Right atrium auricular region (tissue), 2 donors: ENCODE data around the gene ACTR3C. TPM values are rescaled to one million over a fixed set of nuclear protein-coding genes. Genes with fewer than 3 reads are reported as not detected.

Experiments
- DNase-seq: peaks from one replicate; pipeline ENCODE4 v3.0.0-alpha.2; 2019; ENCODE audit warnings: low spot score
- H3K27ac ChIP-seq, 2 donors: fragments of 200-600 bp; sonication (generic); 1 replicate in 1 of 2; 2 replicates in 1 of 2; pipeline ENCODE4 v1.5.1; 2016 to 2019
- H3K27me3 ChIP-seq, 2 donors: fragments of 200-600 bp; sonication (generic); one replicate each; pipeline versions ENCODE4 v1.5.1 to v1.6.0; 2017 to 2019
- H3K36me3 ChIP-seq: fragments of 200-600 bp; sonication (generic); one replicate; pipeline ENCODE4 v1.5.1; 2016
- H3K4me1 ChIP-seq, 2 donors: fragments of 200-600 bp; sonication (generic); one replicate each; pipeline versions ENCODE4 v1.5.1 to v1.6.0; 2017 to 2019
- H3K4me3 ChIP-seq, 2 donors: fragments of 200-600 bp; sonication (generic); 1 replicate in 1 of 2; 2 replicates in 1 of 2; pipeline ENCODE4 v1.5.1; 2017 to 2019; ENCODE audit warnings: mild to moderate bottlenecking in 1 of 2, moderate library complexity in 1 of 2
- H3K9me3 ChIP-seq, 2 donors: fragments of 200-600 bp; sonication (generic); one replicate each; pipeline ENCODE4 v1.5.1; 2019
- total RNA-seq, 2 donors: library from RNA; depleted of rRNA; stranded (reverse); fragments of >200 nt; gene quantifications; one replicate each; pipeline ENCODE4 v1.1.0, GENCODE V29; 2016
- TF ChIP-seq, protein P1 (sequence below), 2 donors: fragments of 200-600 bp; sonication (generic); IDR thresholded peaks; one replicate each; pipeline ENCODE4 v1.5.1; 2019; ENCODE audit warnings: antibody characterized with exemption in 2 of 2

The ACTR3C gene
- total RNA-seq, 2 donors from 2014 or later, result 3.2 to 4.1 TPM

DNA sequence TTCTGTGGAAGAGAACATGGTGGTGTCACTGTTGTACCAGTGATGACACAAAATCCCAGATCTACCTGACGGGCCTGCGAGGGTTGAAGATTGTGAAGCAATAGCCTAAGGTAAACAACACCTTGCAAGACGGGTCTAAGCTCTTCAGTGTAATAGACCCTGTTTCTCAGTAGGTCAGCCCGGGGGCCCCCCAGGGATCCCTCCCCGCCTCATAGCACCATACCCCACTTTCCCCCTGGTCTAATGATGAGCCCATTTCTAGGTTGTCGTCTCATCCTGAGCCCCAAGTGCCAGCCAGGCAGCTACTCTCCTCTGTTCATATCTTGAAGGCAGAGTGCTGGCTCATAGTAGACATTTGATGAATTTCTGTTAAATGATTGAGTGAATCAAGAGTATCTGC, 2.6 kb upstream of the ACTR3C start:
- Histone ChIP-seq H3K9me3 (no peaks in the 10 kb centered on the region), H3K4me3 (no peak overlapping the region), H3K27ac (no peak overlapping the region), H3K27me3 (no peaks in the 10 kb centered on the region), H3K4me1 (peaks cover 0 to 25% of the 10 kb centered on the region in 2 donors), H3K36me3 (no peaks in the 10 kb centered on the region)
- no peak for DNase-seq
- TF ChIP-seq, protein P1, sequence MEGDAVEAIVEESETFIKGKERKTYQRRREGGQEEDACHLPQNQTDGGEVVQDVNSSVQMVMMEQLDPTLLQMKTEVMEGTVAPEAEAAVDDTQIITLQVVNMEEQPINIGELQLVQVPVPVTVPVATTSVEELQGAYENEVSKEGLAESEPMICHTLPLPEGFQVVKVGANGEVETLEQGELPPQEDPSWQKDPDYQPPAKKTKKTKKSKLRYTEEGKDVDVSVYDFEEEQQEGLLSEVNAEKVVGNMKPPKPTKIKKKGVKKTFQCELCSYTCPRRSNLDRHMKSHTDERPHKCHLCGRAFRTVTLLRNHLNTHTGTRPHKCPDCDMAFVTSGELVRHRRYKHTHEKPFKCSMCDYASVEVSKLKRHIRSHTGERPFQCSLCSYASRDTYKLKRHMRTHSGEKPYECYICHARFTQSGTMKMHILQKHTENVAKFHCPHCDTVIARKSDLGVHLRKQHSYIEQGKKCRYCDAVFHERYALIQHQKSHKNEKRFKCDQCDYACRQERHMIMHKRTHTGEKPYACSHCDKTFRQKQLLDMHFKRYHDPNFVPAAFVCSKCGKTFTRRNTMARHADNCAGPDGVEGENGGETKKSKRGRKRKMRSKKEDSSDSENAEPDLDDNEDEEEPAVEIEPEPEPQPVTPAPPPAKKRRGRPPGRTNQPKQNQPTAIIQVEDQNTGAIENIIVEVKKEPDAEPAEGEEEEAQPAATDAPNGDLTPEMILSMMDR (IDR thresholded peaks at IDR 0.05), result no peak

DNA sequence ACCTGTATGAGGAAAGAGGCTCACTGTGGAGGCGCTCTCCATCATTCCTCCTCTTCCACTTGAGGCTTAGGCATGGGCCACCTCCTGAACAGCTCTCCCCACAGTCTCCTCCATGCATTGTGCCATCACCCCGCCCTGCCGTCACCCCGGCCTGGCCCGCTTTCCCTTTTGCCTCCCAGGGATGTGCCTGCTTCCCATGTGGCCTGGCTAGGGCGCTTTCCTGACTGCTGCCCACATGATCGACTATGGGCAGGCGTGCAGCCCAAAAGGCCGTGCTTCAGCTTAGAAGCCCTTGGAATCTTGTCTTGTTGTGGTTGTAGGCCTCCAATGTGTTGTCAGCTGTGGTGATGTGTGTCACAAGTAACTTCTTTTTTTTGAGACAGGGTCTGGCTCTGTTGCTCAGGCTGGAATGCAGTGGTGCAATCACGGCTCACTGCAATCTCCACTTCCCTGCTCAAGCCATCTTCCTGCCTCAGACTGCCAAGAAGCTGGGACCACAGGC, 1.8 kb upstream of the ACTR3C start:
- no peaks in the 10 kb centered on the region for H3K36me3 ChIP-seq
- H3K4me1 ChIP-seq, result peaks cover 0 to 25% of the 10 kb centered on the region in 2 donors
- no peak for DNase-seq
- TF ChIP-seq, protein P1 (IDR thresholded peaks at IDR 0.05), result no peak
- H3K27me3 ChIP-seq, result no peaks in the 10 kb centered on the region
- H3K27ac ChIP-seq, result no peak overlapping the region
- no peaks in the 10 kb centered on the region for H3K9me3 ChIP-seq
- H3K4me3 ChIP-seq, result no peak overlapping the region

DNA sequence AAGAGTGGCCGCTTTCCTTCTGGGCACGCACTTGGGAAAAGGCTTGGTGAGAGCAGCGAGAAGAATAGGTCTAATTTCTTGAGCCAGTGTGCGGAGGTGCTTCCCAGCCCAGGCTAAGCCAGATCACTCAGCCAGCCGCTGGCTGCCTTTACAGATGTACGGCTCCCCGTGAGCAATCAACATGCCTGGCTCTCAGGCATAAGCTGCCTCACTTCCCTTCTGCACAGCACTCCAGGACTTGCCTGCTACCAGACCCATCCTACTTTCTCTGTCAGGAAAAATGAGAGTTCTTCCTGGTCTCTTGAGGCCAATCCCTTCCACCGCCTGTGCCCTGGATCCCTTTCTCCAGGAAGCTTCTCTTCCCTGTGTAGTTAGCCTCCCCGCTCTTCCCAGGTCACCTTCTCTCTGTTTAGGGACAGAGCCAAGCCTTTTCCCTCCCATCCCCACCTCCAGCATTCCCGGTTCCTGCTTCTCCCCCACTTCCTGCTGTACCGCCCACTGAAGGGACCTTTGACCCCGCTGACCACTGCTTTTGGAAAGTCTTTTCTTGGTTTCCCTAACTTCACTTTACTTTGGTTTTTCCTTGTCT, 1.1 kb upstream of the ACTR3C start:
- H3K27ac ChIP-seq, result no peak overlapping the region
- H3K36me3 ChIP-seq, result no peaks in the 10 kb centered on the region
- H3K4me1 ChIP-seq, result peaks cover 0 to 25% of the 10 kb centered on the region in 2 donors
- H3K4me3 ChIP-seq, result no peak overlapping the region
- no peak for DNase-seq
- TF ChIP-seq, protein P1 (IDR thresholded peaks at IDR 0.05), result no peak
- no peaks in the 10 kb centered on the region for H3K9me3 ChIP-seq
- H3K27me3 ChIP-seq, result no peaks in the 10 kb centered on the region

DNA sequence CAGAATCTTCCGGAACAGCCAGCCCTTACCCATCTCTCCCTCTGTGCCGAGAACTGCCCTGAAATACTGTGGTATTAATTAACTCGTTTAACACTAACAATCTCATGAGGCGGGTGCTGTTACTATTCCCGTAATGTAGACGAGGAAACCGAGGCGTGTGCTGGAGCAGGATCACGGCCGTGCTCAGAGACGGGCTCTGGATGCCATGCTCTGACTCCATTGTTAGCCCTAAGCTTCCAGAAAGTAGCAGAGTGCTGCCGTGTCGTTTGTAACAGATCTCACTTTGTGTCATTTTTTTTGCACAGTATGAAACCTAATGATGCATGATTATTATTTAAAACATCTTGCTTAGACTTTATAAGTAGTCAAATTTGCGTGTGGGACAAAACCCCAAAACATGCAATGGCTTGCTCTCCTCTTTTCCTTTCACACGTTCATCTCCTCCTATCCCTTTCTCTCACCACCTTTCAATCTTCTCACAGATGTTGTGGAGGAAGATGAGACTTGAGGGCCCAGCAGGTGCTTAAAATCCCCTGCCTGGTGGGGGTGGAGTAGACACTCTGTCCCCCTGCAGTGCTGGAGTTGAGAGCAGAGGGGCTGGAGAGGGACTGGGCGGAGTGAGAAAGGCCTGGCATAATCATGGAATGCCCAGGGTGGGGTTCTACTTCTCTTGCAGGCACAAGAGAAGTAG, 482 bp upstream of the ACTR3C start:
- H3K4me1 ChIP-seq, result peaks cover 0 to 25% of the 10 kb centered on the region in 2 donors
- no peaks in the 10 kb centered on the region for H3K27me3 ChIP-seq
- peak overlapping the region; percentile 70 for H3K27ac ChIP-seq
- peak overlapping the region; percentile 60 to 68 for H3K4me3 ChIP-seq
- H3K9me3 ChIP-seq, result no peaks in the 10 kb centered on the region
- H3K36me3 ChIP-seq, result no peaks in the 10 kb centered on the region
- TF ChIP-seq, protein P1 (IDR thresholded peaks at IDR 0.05), result no peak
- no peak for DNase-seq

DNA sequence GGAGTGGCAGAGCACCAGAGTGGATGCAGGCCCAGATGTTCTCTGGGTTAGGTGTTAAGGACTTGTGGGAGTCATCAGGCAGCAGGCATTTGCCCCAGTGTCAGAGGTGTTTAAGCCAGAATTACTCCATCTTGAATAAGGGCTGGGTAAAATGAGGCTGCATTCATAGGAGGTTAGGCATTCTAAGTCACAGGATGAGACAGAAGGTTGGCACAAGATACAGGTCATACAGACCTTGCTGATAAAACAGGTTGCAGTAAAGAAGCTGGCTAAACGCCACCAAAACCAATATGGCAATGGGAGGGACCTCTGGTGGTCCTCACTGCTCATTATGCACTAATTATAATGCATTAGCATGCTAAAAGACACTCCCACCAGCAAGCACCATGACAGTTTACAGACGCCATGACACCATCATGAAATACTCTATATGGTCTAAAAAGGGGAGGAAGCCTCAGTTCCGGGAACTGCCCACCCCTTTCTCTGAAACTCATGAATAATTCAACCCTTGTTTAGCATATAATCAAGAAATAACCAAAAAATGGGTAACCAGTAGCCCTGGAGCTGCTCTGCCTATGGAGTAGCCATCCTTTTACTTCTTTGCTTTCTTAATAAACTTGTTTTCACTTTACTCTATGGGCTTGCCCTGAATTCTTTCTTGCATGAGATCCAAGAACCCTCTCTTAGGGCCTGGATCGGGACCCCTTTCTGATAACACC, 1.1 kb downstream of the ACTR3C start:
- no peaks in the 10 kb centered on the region for H3K27me3 ChIP-seq
- no peaks in the 10 kb centered on the region for H3K9me3 ChIP-seq
- H3K4me1 ChIP-seq, result peaks cover 0 to 25% of the 10 kb centered on the region in 2 donors
- no peak for DNase-seq
- H3K27ac ChIP-seq, result no peak overlapping the region
- H3K36me3 ChIP-seq, result no peaks in the 10 kb centered on the region
- H3K4me3 ChIP-seq, result peak overlapping the region; percentile 60 to 68
- TF ChIP-seq, protein P1 (IDR thresholded peaks at IDR 0.05), result no peak
